IMR-90 (cell line): ENCODE measurements around the gene SVOPL. TPM values are rescaled to one million over a fixed set of nuclear protein-coding genes. Genes with fewer than 3 reads are reported as not detected.

Source experiments
- ATAC-seq: fragments of 200-7000 bp; cut with Tn5 transposase; 2 replicates; pipeline ENCODE4 v1.9.1; 2020; ENCODE audit warnings: low read depth, mild to moderate bottlenecking, moderate library complexity
- BruUV-seq: library from RNA; stranded (reverse); fragments of 400-500 nt; replicated peaks from 2 replicates; lab custom pipeline; 2021; lab: Mats Ljungman, UMichigan
- CTCF ChIA-PET: fragments of 300-600 bp; formaldehyde crosslinking; extraction: SDS; loops from one replicate; lab custom pipeline; 2021; ENCODE audit warnings: antibody characterized with exemption; lab: Yijun Ruan, JAX
- POLR2A ChIA-PET: fragments of 300-600 bp; sonication (Branson Sonifier 250); formaldehyde crosslinking; loops from one replicate; lab custom pipeline; 2022; ENCODE audit warnings: antibody characterized with exemption; ENCODE audit not compliant: unreplicated experiment; lab: Charles Lee
- DNase-seq: peaks from one replicate; pipeline ENCODE4 v3.0.0; 2013
- H2AFZ ChIP-seq: replicated peaks from 2 replicates; pipeline ENCODE3; 2013; ENCODE audit warnings: low read length, mild to moderate bottlenecking; ENCODE audit not compliant: poor library complexity
- H2AK5ac ChIP-seq: 2 replicates; pipeline ENCODE4 v1.6.1; 2013; ENCODE audit warnings: low read depth, low read length, inconsistent platforms
- H2AK9ac ChIP-seq: replicated peaks from 2 replicates; pipeline ENCODE3; 2013; ENCODE audit warnings: mild to moderate bottlenecking, low read depth, low read length, moderate library complexity; ENCODE audit not compliant: poor library complexity
- H2BK120ac ChIP-seq: 2 replicates; pipeline ENCODE4 v1.6.1; 2013; ENCODE audit warnings: low read depth, low read length, inconsistent platforms
- H2BK15ac ChIP-seq: 3 replicates; pipeline ENCODE4 v1.6.1; 2013; ENCODE audit warnings: low read depth, low read length, inconsistent platforms
- H2BK20ac ChIP-seq: 2 replicates; pipeline ENCODE4 v1.6.1; 2013; ENCODE audit warnings: low read depth, mild to moderate bottlenecking, inconsistent platforms, low read length, moderate library complexity
- H2BK5ac ChIP-seq: 2 replicates; pipeline ENCODE4 v1.6.1; 2013; ENCODE audit warnings: mild to moderate bottlenecking, low read depth, low read length, inconsistent platforms; ENCODE audit not compliant: poor library complexity, severe bottlenecking
- H3K14ac ChIP-seq: replicated peaks from 2 replicates; pipeline ENCODE4 v1.6.1; 2013; ENCODE audit warnings: low read depth, low read length, inconsistent platforms
- H3K18ac ChIP-seq: 2 replicates; pipeline ENCODE4 v1.6.1; 2013; ENCODE audit warnings: low read depth, low read length, control low read depth
- H3K23ac ChIP-seq: 2 replicates; pipeline ENCODE4 v1.6.1; 2013; ENCODE audit warnings: low read depth, low read length, inconsistent platforms
- H3K27ac ChIP-seq: 2 replicates; pipeline ENCODE4 v1.5.1; 2013; ENCODE audit warnings: mild to moderate bottlenecking, control low read depth, low read length; ENCODE audit not compliant: insufficient read depth
- H3K27me3 ChIP-seq: 2 replicates; pipeline ENCODE4 v1.6.1; 2013; ENCODE audit warnings: low read length; ENCODE audit not compliant: control insufficient read depth, insufficient read depth
- H3K36me3 ChIP-seq: 2 replicates; pipeline ENCODE4 v1.6.1; 2013; ENCODE audit warnings: low read length, mixed read lengths; ENCODE audit not compliant: control insufficient read depth, insufficient read depth
- H3K4ac ChIP-seq: 2 replicates; pipeline ENCODE4 v1.6.1; 2013; ENCODE audit warnings: low read depth, low read length, inconsistent platforms
- H3K4me1 ChIP-seq: 2 replicates; pipeline ENCODE4 v1.6.1; 2013; ENCODE audit warnings: low read length, mixed read lengths; ENCODE audit not compliant: control insufficient read depth, insufficient read depth
- H3K4me2 ChIP-seq: 2 replicates; pipeline ENCODE4 v1.6.1; 2013; ENCODE audit warnings: low read depth, mild to moderate bottlenecking, control low read depth, low read length, moderate library complexity
- H3K4me3 ChIP-seq: 2 replicates; pipeline ENCODE4 v1.5.1; 2013; ENCODE audit warnings: low read depth, mild to moderate bottlenecking, control low read depth, low read length, moderate library complexity; ENCODE audit not compliant: insufficient read depth
- H3K56ac ChIP-seq: 2 replicates; pipeline ENCODE4 v1.6.1; 2013; ENCODE audit warnings: low read length, inconsistent platforms; ENCODE audit not compliant: insufficient read depth; ENCODE audit errors: extremely low read depth
- H3K79me1 ChIP-seq, 2 experiments: 2 replicates each; pipeline ENCODE4 v1.6.1; 2013; ENCODE audit warnings: low read length in 2 of 2, inconsistent platforms in 1 of 2, low read depth in 1 of 2
- H3K9ac ChIP-seq: 2 replicates; pipeline ENCODE4 v1.6.1; 2013; ENCODE audit warnings: low read depth, low read length, control low read depth
- H3K9me1 ChIP-seq: 2 replicates; pipeline ENCODE4 v1.6.1; 2013; ENCODE audit warnings: low read length, inconsistent platforms; ENCODE audit not compliant: insufficient read depth
- H3K9me3 ChIP-seq: 2 replicates; pipeline ENCODE4 v1.6.1; 2013; ENCODE audit warnings: low read length; ENCODE audit not compliant: control insufficient read depth, insufficient read depth
- H4K20me1 ChIP-seq: 2 replicates; pipeline ENCODE4 v1.6.1; 2013; ENCODE audit warnings: low read length, inconsistent platforms; ENCODE audit not compliant: insufficient read depth
- H4K5ac ChIP-seq: 2 replicates; pipeline ENCODE4 v1.6.1; 2013; ENCODE audit warnings: mild to moderate bottlenecking, low read depth, low read length, control low read depth
- H4K8ac ChIP-seq, 2 experiments: 2 replicates each; pipeline ENCODE4 v1.6.1; 2013; ENCODE audit warnings: low read depth in 2 of 2, low read length in 2 of 2, control low read depth in 1 of 2, inconsistent platforms in 1 of 2
- H4K91ac ChIP-seq: 2 replicates; pipeline ENCODE4 v1.6.1; 2013; ENCODE audit warnings: low read depth, low read length, inconsistent platforms; ENCODE audit not compliant: insufficient read depth
- BHLHE40 ChIP-seq: fragments of 150-350 bp; IDR thresholded peaks from 2 replicates; pipeline ENCODE4 v1.6.1; 2016; ENCODE audit warnings: mild to moderate bottlenecking, low read depth, low read length
- CEBPB ChIP-seq: IDR thresholded peaks from 2 replicates; pipeline ENCODE4 v1.6.1; 2012; ENCODE audit warnings: low read depth, low read length, improper control_type of control experiment
- CTCF ChIP-seq: conservative IDR thresholded peaks from 2 replicates; pipeline ENCODE4 v1.5.1; 2012; ENCODE audit warnings: mild to moderate bottlenecking, low read depth, low read length, improper control_type of control experiment
- FOS ChIP-seq: fragments of 150-350 bp; IDR thresholded peaks from 2 replicates; pipeline ENCODE4 v1.6.1; 2016; ENCODE audit warnings: low read depth, low read length
- MAFK ChIP-seq: IDR thresholded peaks from 2 replicates; pipeline ENCODE4 v1.6.1; 2012; ENCODE audit warnings: low read depth, low read length, improper control_type of control experiment
- MAZ ChIP-seq: IDR thresholded peaks from 2 replicates; pipeline ENCODE4 v1.6.1; 2012; ENCODE audit warnings: low read depth, mild to moderate bottlenecking, low read length, improper control_type of control experiment, moderate library complexity, borderline replicate concordance
- MXI1 ChIP-seq: IDR thresholded peaks from 2 replicates; pipeline ENCODE4 v1.6.1; 2012; ENCODE audit warnings: low read depth, mild to moderate bottlenecking, low read length, moderate library complexity, borderline replicate concordance
- NFE2L2 ChIP-seq: fragments of 150-350 bp; IDR thresholded peaks from 2 replicates; pipeline ENCODE4 v1.6.1; 2016; ENCODE audit warnings: low read depth, mild to moderate bottlenecking, low read length
- RAD21 ChIP-seq: IDR thresholded peaks from 2 replicates; pipeline ENCODE4 v1.6.1; 2012; ENCODE audit warnings: low read length, improper control_type of control experiment
- RCOR1 ChIP-seq: IDR thresholded peaks from 2 replicates; pipeline ENCODE4 v1.6.1; 2012; ENCODE audit warnings: mild to moderate bottlenecking, low read length, improper control_type of control experiment; ENCODE audit not compliant: insufficient replicate concordance
- RFX5 ChIP-seq: IDR thresholded peaks from 2 replicates; pipeline ENCODE4 v1.8.0; 2012; ENCODE audit warnings: low read depth, mild to moderate bottlenecking, low read length, moderate library complexity
- SMC3 ChIP-seq: fragments of 150-350 bp; IDR thresholded peaks from 2 replicates; pipeline ENCODE4 v1.6.1; 2016; ENCODE audit warnings: low read depth, mild to moderate bottlenecking, antibody characterized with exemption, low read length, moderate library complexity
- WGBS, 2 experiments: methylation state at CpG; one replicate each; pipeline versions ENCODE4 v1.1.5 to v1.1.7; 2013; ENCODE audit warnings: missing lambda C conversion rate in 2 of 2; ENCODE audit not compliant: insufficient read length in 1 of 2; ENCODE audit errors: extremely low coverage in 2 of 2; 5-methylcytosine and 5-hydroxymethylcytosine counted together
- dilution Hi-C: fragments of 300-500 bp; cut with HindIII; formaldehyde crosslinking; loops from one replicate; pipeline ENCODE4 v1.14.3; 2018; ENCODE audit warnings: low sequenced_read_pairs; ENCODE audit not compliant: unreplicated experiment
- in situ Hi-C: fragments of 300-500 bp; cut with MboI; formaldehyde crosslinking; loops from 3 replicates; pipeline ENCODE4 v1.14.3; 2019; ENCODE audit warnings: low sequenced_read_pairs, inconsistent platforms, mixed read lengths
- intact Hi-C: fragments of 100-400 bp; cut with micrococcal nuclease; formaldehyde crosslinking; loops from 2 replicates; pipeline ENCODE4 v1.10.0; 2022
- polyA plus RNA-seq, 3 experiments: library from polyadenylated mRNA; depleted of rRNA; stranded (reverse); fragments of >200 nt; gene quantifications; 2 replicates each; pipeline ENCODE4 v1.2.3, GENCODE V29; 2012; ENCODE audit warnings: low replicate concordance in 1 of 3
- total RNA-seq: library from RNA; depleted of rRNA; stranded (reverse); fragments of >200 nt; gene quantifications from 2 replicates; pipeline ENCODE4 v1.2.3, GENCODE V29; 2012
- TF ChIP-seq, protein P1 (sequence below): fragments of 150-350 bp; IDR thresholded peaks from 2 replicates; pipeline ENCODE4 v1.6.1; 2016; ENCODE audit warnings: low read depth, mild to moderate bottlenecking, low read length, moderate library complexity, borderline replicate concordance

The SVOPL gene
- total and polyA plus RNA-seq, 2 of the 4 experiments (the other 2 are of a cell fraction) = not detected

DNA sequence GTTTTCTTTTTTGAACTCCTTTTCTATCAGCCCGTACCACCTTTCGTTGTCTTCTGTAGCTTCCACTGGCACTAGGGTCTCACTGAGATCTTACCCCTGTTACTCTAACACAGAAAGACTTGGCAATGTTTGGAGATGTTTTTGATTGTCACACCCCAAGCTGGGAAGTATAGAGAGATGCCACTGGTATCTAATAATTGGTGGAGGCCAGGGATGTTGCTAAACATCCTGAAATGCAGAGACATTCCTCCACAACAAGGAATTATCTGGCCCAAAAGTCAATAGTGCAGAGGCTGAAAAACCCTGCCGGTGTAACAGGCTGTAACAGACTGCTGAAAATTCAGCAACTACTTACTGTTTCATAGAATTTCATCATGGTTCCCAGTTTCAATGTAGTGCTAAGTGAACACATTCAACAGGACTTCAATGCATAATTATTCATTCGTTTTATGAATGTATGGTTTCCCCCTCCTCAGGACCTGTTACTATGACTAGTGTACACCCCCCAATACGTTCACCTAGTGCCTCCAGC, 125.2 kb downstream of the SVOPL start:
- no peak overlapping the region for H2AK9ac ChIP-seq
- H3K27me3 ChIP-seq = no peaks in the 10 kb centered on the region
- H3K14ac ChIP-seq = no peak overlapping the region
- H3K4me3 ChIP-seq = no peak overlapping the region
- H3K4ac ChIP-seq = no peak overlapping the region
- POLR2A ChIA-PET = interaction anchor here (0.7 kb wide), 1 partner anchor 27 kb away, joined by 8 read pairs; no protein-coding TSS in a partner anchor
- H4K5ac ChIP-seq = no peak overlapping the region
- TF ChIP-seq, protein P1, sequence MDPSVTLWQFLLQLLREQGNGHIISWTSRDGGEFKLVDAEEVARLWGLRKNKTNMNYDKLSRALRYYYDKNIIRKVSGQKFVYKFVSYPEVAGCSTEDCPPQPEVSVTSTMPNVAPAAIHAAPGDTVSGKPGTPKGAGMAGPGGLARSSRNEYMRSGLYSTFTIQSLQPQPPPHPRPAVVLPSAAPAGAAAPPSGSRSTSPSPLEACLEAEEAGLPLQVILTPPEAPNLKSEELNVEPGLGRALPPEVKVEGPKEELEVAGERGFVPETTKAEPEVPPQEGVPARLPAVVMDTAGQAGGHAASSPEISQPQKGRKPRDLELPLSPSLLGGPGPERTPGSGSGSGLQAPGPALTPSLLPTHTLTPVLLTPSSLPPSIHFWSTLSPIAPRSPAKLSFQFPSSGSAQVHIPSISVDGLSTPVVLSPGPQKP = no peak
- TF ChIP-seq MAFK = no peak
- no peak for TF ChIP-seq MXI1
- no peak for TF ChIP-seq NFE2L2
- no peak for TF ChIP-seq RAD21
- TF ChIP-seq SMC3 = no peak
- no peak for TF ChIP-seq CTCF
- no peak for TF ChIP-seq MAZ
- TF ChIP-seq FOS = no peak
- no peak for TF ChIP-seq BHLHE40
- TF ChIP-seq RFX5 = no peak
- TF ChIP-seq RCOR1 = no peak
- no peak for TF ChIP-seq CEBPB
- no TSS peak for BruUV-seq
- no peak overlapping the region for H3K23ac ChIP-seq
- H3K36me3 ChIP-seq = peaks cover 9% of the 10 kb centered on the region
- H3K9me3 ChIP-seq = no peaks in the 10 kb centered on the region
- no peaks in the 10 kb centered on the region for H3K79me1 ChIP-seq
- intact Hi-C loops = no loop called here
- H2BK5ac ChIP-seq = no peak overlapping the region
- no peaks in the 10 kb centered on the region for H4K20me1 ChIP-seq
- no peak overlapping the region for H4K8ac ChIP-seq
- H3K18ac ChIP-seq = no peak overlapping the region
- no peak overlapping the region for H4K91ac ChIP-seq
- no peak overlapping the region for H3K56ac ChIP-seq
- H3K27ac ChIP-seq = no peak overlapping the region
- H3K4me2 ChIP-seq = no peak overlapping the region
- in situ Hi-C loops = no loop called here
- CTCF ChIA-PET = no interaction called here
- no peak overlapping the region for H2AK5ac ChIP-seq
- H2BK120ac ChIP-seq = no peak overlapping the region
- DNase-seq (no peak), ATAC-seq (no peak)
- no CpG with 5 or more reads among the region's 5 CpGs for WGBS, 2 experiments
- H2BK15ac ChIP-seq = no peak overlapping the region
- H2AFZ ChIP-seq = no peak overlapping the region
- no peak overlapping the region for H3K9ac ChIP-seq
- H3K9me1 ChIP-seq = no peaks in the 10 kb centered on the region
- H3K4me1 ChIP-seq = no peaks in the 10 kb centered on the region
- H2BK20ac ChIP-seq = no peak overlapping the region
- dilution Hi-C loops = no loop called here
